ENCODE data around the gene FBLN1.

DNA sequence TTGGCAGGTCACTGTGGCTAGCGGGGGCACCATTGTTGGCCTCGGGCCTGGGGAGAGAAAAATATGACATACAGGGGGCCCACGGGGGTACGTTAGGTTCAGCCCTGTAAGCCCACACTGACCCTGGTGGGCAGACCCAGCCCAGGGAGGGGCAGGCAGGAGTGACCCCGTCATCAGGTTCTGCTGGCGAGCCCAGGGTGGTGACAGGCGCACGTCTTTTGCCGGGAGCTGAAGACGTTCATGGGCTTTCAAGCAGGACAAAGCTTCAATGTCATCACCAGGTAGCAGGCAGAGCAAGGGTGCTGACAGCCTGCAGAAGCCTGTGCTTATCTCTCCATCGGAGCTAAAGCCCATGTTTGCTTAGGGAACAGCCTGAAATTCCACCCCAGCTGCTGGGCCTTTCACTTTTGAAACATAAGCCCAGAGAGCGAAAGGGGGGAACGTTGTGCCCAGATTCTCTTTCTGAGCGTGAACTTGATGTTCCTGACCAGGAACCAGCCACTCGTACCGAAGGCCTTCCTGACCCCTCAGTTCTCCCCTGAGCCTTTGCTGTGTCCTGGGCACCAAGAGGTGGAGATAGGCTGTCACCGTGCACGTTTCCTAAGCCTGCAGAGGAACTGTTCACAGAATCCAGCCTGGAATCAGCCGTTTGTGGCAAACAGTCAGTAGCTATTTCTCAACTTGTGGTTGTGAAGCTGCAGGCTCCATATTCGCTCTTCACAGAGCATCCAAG, 94.9 kb downstream of the FBLN1 start:
- TF ChIP-seq PRMT3 (CRISPR knock-in tag; IDR thresholded peaks at IDR 0.05; ENCODE audit: borderline replicate concordance, low read depth) (no peak), ELF1 (CRISPR knock-in tag; IDR thresholded peaks at IDR 0.05) (no peak; the same call in none of the 2 replicates), TCF7L2 (IDR thresholded peaks at IDR 0.05; ENCODE audit: low read depth, low read length) (no peak), ZNF546 (CRISPR knock-in tag; conservative IDR thresholded peaks at IDR 0.05) (no peak), JUNB (CRISPR knock-in tag; IDR thresholded peaks at IDR 0.05; ENCODE audit: borderline replicate concordance) (no peak), ZNF468 (CRISPR knock-in tag; IDR thresholded peaks at IDR 0.05) (no peak), TCF7 (IDR thresholded peaks at IDR 0.05; ENCODE audit: low read depth) (no peak)

All from HepG2 (cell line).